Left lung (tissue), 10 donors: ENCODE measurements around the gene IRX4. TPM values are rescaled to one million over a fixed set of nuclear protein-coding genes. Genes with fewer than 3 reads are reported as not detected.

Experiments
- ATAC-seq: fragments of 200-7000 bp; cut with Tn5 transposase; one replicate; pipeline ENCODE4 v1.9.1; 2020; ENCODE audit warnings: moderate library complexity
- DNase-seq, 4 donors: peaks; one replicate each; pipeline ENCODE4 v3.0.0-alpha.2; 2013 to 2020
- H3K27ac ChIP-seq, 2 donors: fragments of 200-600 bp; sonication (generic) in 1 of 2; one replicate each; pipeline versions ENCODE4 v1.5.0 to v1.8.0; 2020 to 2021
- H3K27me3 ChIP-seq, 2 donors: fragments of 200-600 bp; sonication (generic) in 1 of 2; one replicate each; pipeline versions ENCODE4 v1.5.0 to v1.8.0; 2020 to 2021
- H3K36me3 ChIP-seq, 2 donors: fragments of 200-600 bp; sonication (generic) in 1 of 2; one replicate each; pipeline versions ENCODE4 v1.5.0 to v1.8.0; 2020 to 2021
- H3K4me1 ChIP-seq, 2 donors: fragments of 200-600 bp; one replicate each; pipeline ENCODE4 v1.8.0; 2021
- H3K4me3 ChIP-seq, 2 donors: fragments of 200-600 bp; sonication (generic) in 1 of 2; one replicate each; pipeline versions ENCODE4 v1.5.0 to v1.8.0; 2020 to 2021; ENCODE audit warnings: mild to moderate bottlenecking in 1 of 2
- H3K9me3 ChIP-seq, 2 donors: fragments of 200-600 bp; sonication (generic) in 1 of 2; one replicate each; pipeline versions ENCODE4 v1.5.0 to v1.8.0; 2020 to 2021
- CTCF ChIP-seq, 2 donors: fragments of 200-600 bp; sonication (generic) in 1 of 2; IDR thresholded peaks; one replicate each; pipeline versions ENCODE4 v1.5.0 to v1.8.0; 2021; ENCODE audit warnings: antibody characterized with exemption in 2 of 2
- intact Hi-C, 2 donors: fragments of 100-400 bp; cut with DNase I; formaldehyde crosslinking; loops; one replicate each; pipeline versions ENCODE4 v1.11.2 to v1.14.2; 2022
- polyA plus RNA-seq, 6 donors: library from polyadenylated mRNA; unstranded; fragments of 120-200 nt; gene quantifications; one replicate each; pipeline ENCODE4 v1.2.1, GENCODE V29; 2013; ENCODE audit not compliant: insufficient read length in 6 of 6
- total RNA-seq, 2 donors: library from RNA; stranded (reverse); fragmentation: NEBNext Ultra II Directional; extraction: Animal tissue kit (Norgen Biotek cat#: 25700); gene quantifications; one replicate each; pipeline ENCODE4 v1.2.1, GENCODE V29; 2021
- donor health status: DM: no; HTN: yes; CAD: no.
- donor health status: DM: no; HTN: no; CAD: no.

The IRX4 gene
- total and polyA plus RNA-seq, 8 donors = not detected

DNA sequence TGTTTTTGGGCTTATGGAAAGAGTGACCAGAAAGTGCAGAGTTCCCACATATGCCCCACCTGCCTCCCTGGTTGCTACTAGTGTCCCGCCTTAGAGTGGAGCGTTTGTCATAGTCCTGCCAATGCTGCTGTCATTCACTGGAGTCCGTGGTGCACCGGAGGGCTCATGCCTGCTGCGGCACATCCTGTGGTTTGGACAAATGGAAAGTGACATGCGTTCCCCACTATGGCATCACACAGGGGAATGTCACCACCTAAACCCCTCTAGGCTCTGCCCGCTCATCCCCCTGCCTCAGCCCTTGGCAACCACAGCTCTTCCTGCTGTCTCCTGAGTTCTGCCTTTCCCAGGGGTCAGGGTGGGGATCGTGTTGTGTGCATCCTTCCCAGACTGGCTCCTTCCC is 29.2 kb downstream of the IRX4 start:
- no peak for ATAC-seq
- Histone ChIP-seq H3K9me3 (no peaks in the 10 kb centered on the region), H3K36me3 (no peaks in the 10 kb centered on the region), H3K27me3 (peaks cover 48 to 88% of the 10 kb centered on the region in 2 donors), H3K27ac (no peak overlapping the region), H3K4me3 (no peak overlapping the region), H3K4me1 (no peaks in the 10 kb centered on the region)
- TF ChIP-seq CTCF (IDR thresholded peaks at IDR 0.05) = no peak
- peak in 1 of 4 donors; percentile 27 for DNase-seq
- intact Hi-C loops = no loop called here

DNA sequence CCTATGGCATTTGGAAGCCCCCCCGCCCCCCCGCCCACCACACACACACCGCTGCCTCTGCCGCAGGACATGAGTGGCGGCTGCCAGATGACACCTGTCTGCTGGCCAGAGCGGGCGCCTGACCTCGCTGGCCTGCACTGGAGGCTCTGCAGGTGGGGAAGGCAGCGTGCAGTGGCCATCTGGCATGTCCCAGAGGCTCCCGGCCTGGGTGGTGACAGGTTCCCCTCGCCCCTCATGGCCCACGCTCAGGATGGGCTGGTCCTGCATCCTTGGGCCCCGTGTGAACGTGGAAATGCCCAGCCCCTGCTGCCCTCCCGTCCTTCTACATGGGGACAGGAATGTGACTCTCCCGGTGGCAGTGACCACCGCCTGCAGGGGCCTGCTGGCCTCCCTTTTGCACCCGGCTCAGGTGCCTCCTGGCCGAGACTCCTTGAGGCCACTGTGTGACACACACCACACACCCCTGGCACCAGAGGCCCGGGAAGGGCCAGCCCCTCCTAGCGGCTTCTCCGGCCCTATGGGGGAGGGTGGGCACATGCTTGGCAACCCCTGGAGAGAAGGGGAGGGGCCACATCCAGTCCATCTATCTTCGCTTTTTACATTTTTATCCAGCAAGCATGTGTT is 30.3 kb downstream of the IRX4 start:
- peaks cover 48 to 98% of the 10 kb centered on the region in 2 donors for H3K27me3 ChIP-seq
- TF ChIP-seq CTCF (IDR thresholded peaks at IDR 0.05) = no peak
- H3K4me1 ChIP-seq = no peaks in the 10 kb centered on the region
- peak in 1 of 4 donors; percentile 49 for DNase-seq
- H3K27ac ChIP-seq = no peak overlapping the region
- ATAC-seq = no peak
- intact Hi-C loops = no loop called here
- H3K36me3 ChIP-seq = no peaks in the 10 kb centered on the region
- H3K4me3 ChIP-seq = no peak overlapping the region
- H3K9me3 ChIP-seq = no peaks in the 10 kb centered on the region

DNA sequence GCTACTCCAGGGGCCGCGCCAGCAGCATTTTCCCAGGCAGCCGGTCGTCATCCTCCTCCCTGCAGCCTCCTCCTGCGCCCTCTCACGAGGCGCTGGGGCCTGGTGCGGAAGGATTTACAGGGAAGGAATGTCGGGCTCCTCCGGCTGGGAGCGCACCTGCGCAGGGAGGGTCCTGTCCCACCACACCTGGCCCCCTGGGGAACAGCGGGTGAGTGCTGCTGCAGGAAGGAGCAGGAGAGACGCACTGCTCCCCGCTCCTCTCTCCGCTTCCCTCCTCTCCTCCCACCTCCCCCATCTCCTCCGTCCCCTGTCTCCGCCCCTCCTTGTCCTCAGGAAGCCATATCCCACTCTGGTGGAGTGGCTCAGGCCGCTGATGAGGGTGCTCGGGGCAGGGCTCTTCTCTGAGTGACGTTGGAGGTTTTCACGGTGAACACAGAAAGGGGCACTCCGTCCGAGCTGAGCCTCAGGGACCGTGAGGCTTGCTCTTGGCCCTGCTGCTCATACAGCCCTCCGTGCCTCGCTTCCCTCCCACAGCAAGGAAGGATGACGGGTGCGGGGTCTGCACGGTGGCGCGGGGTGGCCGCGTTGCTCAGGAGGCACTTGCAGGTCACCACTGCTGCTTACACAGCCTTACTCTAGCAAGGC is 31.3 kb downstream of the IRX4 start:
- no peak for ATAC-seq
- Histone ChIP-seq H3K9me3 (no peaks in the 10 kb centered on the region), H3K36me3 (no peaks in the 10 kb centered on the region), H3K27ac (no peak overlapping the region), H3K4me3 (no peak overlapping the region), H3K4me1 (no peaks in the 10 kb centered on the region), H3K27me3 (peaks cover 38 to 98% of the 10 kb centered on the region in 2 donors)
- intact Hi-C loops = no loop called here
- peak in 1 of 4 donors; percentile 60 for DNase-seq
- TF ChIP-seq CTCF (IDR thresholded peaks at IDR 0.05) = no peak

- H3K36me3 ChIP-seq = no peaks in the 10 kb centered on the region
- no peak overlapping the region for H3K4me3 ChIP-seq
- intact Hi-C loops = no loop called here
- ATAC-seq (no peak), DNase-seq (peak in 1 of 4 donors; percentile 49)
- no peaks in the 10 kb centered on the region for H3K9me3 ChIP-seq
- peaks cover 34 to 91% of the 10 kb centered on the region in 2 donors for H3K27me3 ChIP-seq
- no peak overlapping the region for H3K27ac ChIP-seq
- H3K4me1 ChIP-seq = no peaks in the 10 kb centered on the region
- no peak for TF ChIP-seq CTCF (IDR thresholded peaks at IDR 0.05)
Measured at GRCh38 chr5:1850324-1851154, 32.2 kb downstream of the IRX4 start.

DNA sequence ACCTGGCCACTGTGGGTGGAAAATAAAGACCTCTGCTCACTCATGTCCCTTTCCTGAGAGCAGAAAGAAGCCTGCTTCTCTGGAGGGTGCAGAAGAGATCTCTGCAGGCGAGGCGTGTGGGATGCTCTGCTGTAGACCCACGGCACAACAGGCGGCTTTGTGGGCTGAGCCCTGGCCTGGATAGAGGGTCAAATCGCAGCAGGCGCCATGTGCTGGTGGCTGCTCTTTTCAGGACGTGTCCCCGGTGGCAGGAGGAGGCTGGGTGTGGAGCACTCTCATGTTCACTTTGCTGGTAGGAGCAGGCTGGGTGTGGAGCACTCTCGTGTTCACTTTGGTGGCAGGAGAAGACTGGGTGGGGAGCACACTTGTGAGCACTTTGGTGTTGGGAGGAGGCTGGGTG is 35.1 kb downstream of the IRX4 start:
- ATAC-seq (no peak), DNase-seq (peak in 1 of 4 donors; percentile 44)

More for the DNA sequence above, 35.1 kb downstream of the IRX4 start:
- Histone ChIP-seq H3K27ac (no peak overlapping the region), H3K27me3 (peaks cover 29 to 77% of the 10 kb centered on the region in 2 donors), H3K9me3 (no peaks in the 10 kb centered on the region), H3K4me3 (no peak overlapping the region), H3K36me3 (no peaks in the 10 kb centered on the region), H3K4me1 (no peaks in the 10 kb centered on the region)
- intact Hi-C loops = no loop called here
- TF ChIP-seq CTCF (IDR thresholded peaks at IDR 0.05) = no peak
